Measurements from ENCODE around the gene FAM222B.

The FAM222B gene

DNA sequence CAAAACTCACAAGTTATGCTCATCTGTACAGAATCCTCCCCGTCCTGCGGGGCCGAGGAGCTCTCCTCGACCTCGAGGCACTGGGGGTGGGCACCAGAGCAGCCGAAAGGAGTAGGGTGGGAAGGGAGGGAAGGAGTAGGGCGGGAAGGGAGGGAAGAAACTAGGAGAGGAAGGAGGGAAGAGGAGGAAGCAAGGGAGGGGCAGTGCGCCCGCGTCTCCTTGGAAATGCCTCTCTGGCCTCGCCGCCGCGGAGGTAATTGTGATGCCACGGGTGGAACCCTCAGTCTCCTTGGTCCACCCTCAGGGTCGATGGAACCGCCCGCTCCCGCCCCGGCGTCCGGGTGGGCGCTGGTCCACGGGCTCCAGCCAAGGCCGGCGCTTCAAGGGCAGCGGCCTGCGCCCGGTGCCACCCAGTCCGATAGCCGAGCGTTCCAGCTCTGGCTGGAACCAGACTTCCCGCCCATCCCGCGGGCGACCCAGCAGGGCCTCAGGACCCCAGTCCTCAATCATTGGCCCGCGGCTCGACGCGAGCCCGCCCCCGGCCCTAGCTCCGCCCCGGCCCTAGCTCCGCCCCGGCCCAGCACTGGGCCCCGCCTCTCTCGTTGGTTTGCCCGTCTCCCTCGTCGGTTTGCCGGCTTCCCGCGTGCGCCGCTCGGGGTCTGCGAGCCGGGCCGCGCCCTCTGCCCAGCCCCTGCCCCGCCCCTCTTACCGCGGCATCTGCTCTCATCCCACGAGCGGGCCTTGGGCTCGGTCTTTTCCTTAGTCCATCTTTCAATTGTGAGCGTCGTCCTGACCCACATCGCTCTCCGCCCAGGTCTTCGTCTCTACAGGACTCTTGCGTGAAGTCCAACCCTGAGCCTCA, 131.5 kb downstream of the FAM222B start (continued):
- TF ChIP-seq, protein P1, sequence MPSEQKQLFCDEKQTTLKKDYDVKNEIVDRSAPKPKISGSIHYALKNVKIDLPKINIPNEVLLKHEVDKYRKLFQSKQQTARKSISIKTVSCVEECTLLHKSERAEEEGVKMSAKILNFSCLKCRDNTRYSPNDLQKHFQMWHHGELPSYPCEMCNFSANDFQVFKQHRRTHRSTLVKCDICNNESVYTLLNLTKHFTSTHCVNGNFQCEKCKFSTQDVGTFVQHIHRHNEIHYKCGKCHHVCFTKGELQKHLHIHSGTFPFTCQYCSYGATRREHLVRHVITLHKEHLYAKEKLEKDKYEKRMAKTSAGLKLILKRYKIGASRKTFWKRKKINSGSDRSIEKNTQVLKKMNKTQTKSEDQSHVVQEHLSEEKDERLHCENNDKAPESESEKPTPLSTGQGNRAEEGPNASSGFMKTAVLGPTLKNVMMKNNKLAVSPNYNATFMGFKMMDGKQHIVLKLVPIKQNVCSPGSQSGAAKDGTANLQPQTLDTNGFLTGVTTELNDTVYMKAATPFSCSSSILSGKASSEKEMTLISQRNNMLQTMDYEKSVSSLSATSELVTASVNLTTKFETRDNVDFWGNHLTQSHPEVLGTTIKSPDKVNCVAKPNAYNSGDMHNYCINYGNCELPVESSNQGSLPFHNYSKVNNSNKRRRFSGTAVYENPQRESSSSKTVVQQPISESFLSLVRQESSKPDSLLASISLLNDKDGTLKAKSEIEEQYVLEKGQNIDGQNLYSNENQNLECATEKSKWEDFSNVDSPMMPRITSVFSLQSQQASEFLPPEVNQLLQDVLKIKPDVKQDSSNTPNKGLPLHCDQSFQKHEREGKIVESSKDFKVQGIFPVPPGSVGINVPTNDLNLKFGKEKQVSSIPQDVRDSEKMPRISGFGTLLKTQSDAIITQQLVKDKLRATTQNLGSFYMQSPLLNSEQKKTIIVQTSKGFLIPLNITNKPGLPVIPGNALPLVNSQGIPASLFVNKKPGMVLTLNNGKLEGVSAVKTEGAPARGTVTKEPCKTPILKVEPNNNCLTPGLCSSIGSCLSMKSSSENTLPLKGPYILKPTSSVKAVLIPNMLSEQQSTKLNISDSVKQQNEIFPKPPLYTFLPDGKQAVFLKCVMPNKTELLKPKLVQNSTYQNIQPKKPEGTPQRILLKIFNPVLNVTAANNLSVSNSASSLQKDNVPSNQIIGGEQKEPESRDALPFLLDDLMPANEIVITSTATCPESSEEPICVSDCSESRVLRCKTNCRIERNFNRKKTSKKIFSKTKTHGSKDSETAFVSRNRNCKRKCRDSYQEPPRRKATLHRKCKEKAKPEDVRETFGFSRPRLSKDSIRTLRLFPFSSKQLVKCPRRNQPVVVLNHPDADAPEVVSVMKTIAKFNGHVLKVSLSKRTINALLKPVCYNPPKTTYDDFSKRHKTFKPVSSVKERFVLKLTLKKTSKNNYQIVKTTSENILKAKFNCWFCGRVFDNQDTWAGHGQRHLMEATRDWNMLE (tag by site-specific recombination; conservative IDR thresholded peaks at IDR 0.05; ENCODE audit: low read depth): no peak
- no peak for TF ChIP-seq ZBTB1 (tag by site-specific recombination; IDR thresholded peaks at IDR 0.05)
- TF ChIP-seq, protein P2, sequence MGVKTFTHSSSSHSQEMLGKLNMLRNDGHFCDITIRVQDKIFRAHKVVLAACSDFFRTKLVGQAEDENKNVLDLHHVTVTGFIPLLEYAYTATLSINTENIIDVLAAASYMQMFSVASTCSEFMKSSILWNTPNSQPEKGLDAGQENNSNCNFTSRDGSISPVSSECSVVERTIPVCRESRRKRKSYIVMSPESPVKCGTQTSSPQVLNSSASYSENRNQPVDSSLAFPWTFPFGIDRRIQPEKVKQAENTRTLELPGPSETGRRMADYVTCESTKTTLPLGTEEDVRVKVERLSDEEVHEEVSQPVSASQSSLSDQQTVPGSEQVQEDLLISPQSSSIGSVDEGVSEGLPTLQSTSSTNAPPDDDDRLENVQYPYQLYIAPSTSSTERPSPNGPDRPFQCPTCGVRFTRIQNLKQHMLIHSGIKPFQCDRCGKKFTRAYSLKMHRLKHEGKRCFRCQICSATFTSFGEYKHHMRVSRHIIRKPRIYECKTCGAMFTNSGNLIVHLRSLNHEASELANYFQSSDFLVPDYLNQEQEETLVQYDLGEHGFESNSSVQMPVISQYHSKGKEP (tag by site-specific recombination; IDR thresholded peaks at IDR 0.05): 0 out of 2 replicates have a peak, but pooled peaks have one; percentile 41
- TF ChIP-seq ZNF558 (tag by site-specific recombination; IDR thresholded peaks at IDR 0.05): no peak
- TF ChIP-seq ZNF302 (tag by site-specific recombination; IDR thresholded peaks at IDR 0.05; ENCODE audit: low read depth): no peak
- no peak for TF ChIP-seq ZNF777 (tag by site-specific recombination; IDR thresholded peaks at IDR 0.05; ENCODE audit: borderline replicate concordance)
- no peak for TF ChIP-seq ZNF473 (tag by site-specific recombination; IDR thresholded peaks at IDR 0.05)
- TF ChIP-seq ZNF521 (tag by site-specific recombination; IDR thresholded peaks at IDR 0.05): no peak
- TF ChIP-seq ZNF157 (tag by site-specific recombination; IDR thresholded peaks at IDR 0.05): no peak
- peak; percentile 69 for TF ChIP-seq ZNF341 (tag by site-specific recombination; IDR thresholded peaks at IDR 0.05; ENCODE audit: low read depth)
- TF ChIP-seq, protein P3, sequence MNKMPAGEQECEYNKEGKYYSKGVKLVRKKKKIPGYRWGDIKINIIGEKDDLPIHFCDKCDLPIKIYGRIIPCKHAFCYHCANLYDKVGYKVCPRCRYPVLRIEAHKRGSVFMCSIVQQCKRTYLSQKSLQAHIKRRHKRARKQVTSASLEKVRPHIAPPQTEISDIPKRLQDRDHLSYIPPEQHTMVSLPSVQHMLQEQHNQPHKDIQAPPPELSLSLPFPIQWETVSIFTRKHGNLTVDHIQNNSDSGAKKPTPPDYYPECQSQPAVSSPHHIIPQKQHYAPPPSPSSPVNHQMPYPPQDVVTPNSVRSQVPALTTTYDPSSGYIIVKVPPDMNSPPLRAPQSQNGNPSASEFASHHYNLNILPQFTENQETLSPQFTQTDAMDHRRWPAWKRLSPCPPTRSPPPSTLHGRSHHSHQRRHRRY (tag by site-specific recombination; IDR thresholded peaks at IDR 0.05): no peak
- no peak for TF ChIP-seq ZNF221 (tag by site-specific recombination; IDR thresholded peaks at IDR 0.05; ENCODE audit: borderline replicate concordance)
- no peak for TF ChIP-seq ZNF621 (tag by site-specific recombination; IDR thresholded peaks at IDR 0.05)
- no peak for TF ChIP-seq ZNF23 (tag by site-specific recombination; IDR thresholded peaks at IDR 0.05; ENCODE audit: borderline replicate concordance)
- TF ChIP-seq KLF10 (tag by site-specific recombination; IDR thresholded peaks at IDR 0.05): peak; percentile 99
- no peak for TF ChIP-seq ZNF792 (tag by site-specific recombination; IDR thresholded peaks at IDR 0.05)
- TF ChIP-seq ZNF404 (tag by site-specific recombination; IDR thresholded peaks at IDR 0.05): no peak
- 0 out of 2 replicates have a peak, but pooled peaks have one; percentile 6 for TF ChIP-seq HOXC10 (CRISPR knock-in tag; IDR thresholded peaks at IDR 0.05)
- TF ChIP-seq, protein P4, sequence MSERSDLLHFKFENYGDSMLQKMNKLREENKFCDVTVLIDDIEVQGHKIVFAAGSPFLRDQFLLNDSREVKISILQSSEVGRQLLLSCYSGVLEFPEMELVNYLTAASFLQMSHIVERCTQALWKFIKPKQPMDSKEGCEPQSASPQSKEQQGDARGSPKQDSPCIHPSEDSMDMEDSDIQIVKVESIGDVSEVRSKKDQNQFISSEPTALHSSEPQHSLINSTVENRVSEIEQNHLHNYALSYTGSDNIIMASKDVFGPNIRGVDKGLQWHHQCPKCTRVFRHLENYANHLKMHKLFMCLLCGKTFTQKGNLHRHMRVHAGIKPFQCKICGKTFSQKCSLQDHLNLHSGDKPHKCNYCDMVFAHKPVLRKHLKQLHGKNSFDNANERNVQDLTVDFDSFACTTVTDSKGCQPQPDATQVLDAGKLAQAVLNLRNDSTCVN (tag by site-specific recombination; optimal IDR thresholded peaks at IDR 0.05): peak; percentile 71
- TF ChIP-seq ZNF169 (tag by site-specific recombination; IDR thresholded peaks at IDR 0.05): no peak
- no peak for TF ChIP-seq ZNF16 (tag by site-specific recombination; IDR thresholded peaks at IDR 0.05; ENCODE audit: low read depth)
- TF ChIP-seq ZNF660 (tag by site-specific recombination; IDR thresholded peaks at IDR 0.05): peak; percentile 83
- TF ChIP-seq ZFP41 (tag by site-specific recombination; IDR thresholded peaks at IDR 0.05; ENCODE audit: borderline replicate concordance): no peak
- no peak for TF ChIP-seq HOXA7 (CRISPR knock-in tag; IDR thresholded peaks at IDR 0.05; ENCODE audit: borderline replicate concordance)
- peak; percentile 96 for TF ChIP-seq ZBTB17 (tag by site-specific recombination; IDR thresholded peaks at IDR 0.05)
- TF ChIP-seq, protein P5, sequence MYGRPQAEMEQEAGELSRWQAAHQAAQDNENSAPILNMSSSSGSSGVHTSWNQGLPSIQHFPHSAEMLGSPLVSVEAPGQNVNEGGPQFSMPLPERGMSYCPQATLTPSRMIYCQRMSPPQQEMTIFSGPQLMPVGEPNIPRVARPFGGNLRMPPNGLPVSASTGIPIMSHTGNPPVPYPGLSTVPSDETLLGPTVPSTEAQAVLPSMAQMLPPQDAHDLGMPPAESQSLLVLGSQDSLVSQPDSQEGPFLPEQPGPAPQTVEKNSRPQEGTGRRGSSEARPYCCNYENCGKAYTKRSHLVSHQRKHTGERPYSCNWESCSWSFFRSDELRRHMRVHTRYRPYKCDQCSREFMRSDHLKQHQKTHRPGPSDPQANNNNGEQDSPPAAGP (tag by site-specific recombination; IDR thresholded peaks at IDR 0.05): peak; percentile 90
- peak; percentile 76 for TF ChIP-seq KLF16 (tag by site-specific recombination; IDR thresholded peaks at IDR 0.05)
- TF ChIP-seq ZNF114 (tag by site-specific recombination; IDR thresholded peaks at IDR 0.05): no peak
- no peak for TF ChIP-seq ZNF654 (tag by site-specific recombination; IDR thresholded peaks at IDR 0.05; ENCODE audit: low read depth)
- no peak for TF ChIP-seq ZNF530 (tag by site-specific recombination; IDR thresholded peaks at IDR 0.05; ENCODE audit: low read depth)
- TF ChIP-seq ZNF335 (tag by site-specific recombination; conservative IDR thresholded peaks at IDR 0.05): peak; percentile 91

Measured in HEK293 (cell line).